GM12865 (cell line): ENCODE results near the gene SEMA3C.

Experiments
- DNase-seq: peaks from one replicate; pipeline ENCODE4 v3.0.0; 2010; ENCODE audit warnings: low read depth
- H3K4me3 ChIP-seq: 2 replicates; pipeline ENCODE4 v1.5.1; 2011; ENCODE audit warnings: mild to moderate bottlenecking, low read depth, low read length, control low read depth
- CTCF ChIP-seq: IDR thresholded peaks from 2 replicates; pipeline ENCODE4 v1.5.1; 2011; ENCODE audit warnings: low read length, control low read depth, low read depth, inconsistent platforms; ENCODE audit not compliant: insufficient read depth; ENCODE audit errors: missing control alignments

Gene SEMA3C

GRCh38 chr7:80783678-80784327 lies 135.0 kb downstream of the SEMA3C start:
- no peak overlapping the region for H3K4me3 ChIP-seq
- no peak for TF ChIP-seq CTCF
- DNase-seq = no peak

GRCh38 chr7:80783186-80783677 lies 135.6 kb downstream of the SEMA3C start:
- TF ChIP-seq CTCF = no peak
- H3K4me3 ChIP-seq = no peak overlapping the region
- DNase-seq = no peak

- TF ChIP-seq CTCF = no peak
- DNase-seq = no peak
- H3K4me3 ChIP-seq = no peak overlapping the region
These were observed 137.3 kb downstream of the SEMA3C start for GRCh38 chr7:80781561-80781979.

GRCh38 chr7:80781146-80781545 lies 137.7 kb downstream of the SEMA3C start:
- no peak for TF ChIP-seq CTCF
- no peak overlapping the region for H3K4me3 ChIP-seq

GRCh38 chr7:80779456-80779855 lies 139.4 kb downstream of the SEMA3C start:
- no peak overlapping the region for H3K4me3 ChIP-seq
- no peak for TF ChIP-seq CTCF
- no peak for DNase-seq

More at GRCh38 chr7:80781146-80781545, 137.7 kb downstream of the SEMA3C start:
- DNase-seq = no peak

GRCh38 chr7:80775897-80776296 lies 143.0 kb downstream of the SEMA3C start:
- no peak for DNase-seq

More at GRCh38 chr7:80775897-80776296, 143.0 kb downstream of the SEMA3C start:
- TF ChIP-seq CTCF = no peak
- no peak overlapping the region for H3K4me3 ChIP-seq
